GM18526 (cell line): ENCODE data around the gene LMF1.

Experiments used
- POLR2A ChIP-seq: IDR thresholded peaks from 3 replicates; pipeline ENCODE4 v1.6.1; 2011; ENCODE audit not compliant: insufficient read length; ENCODE audit errors: extremely low read depth

Gene LMF1

GRCh38 chr16:971981-972315 lies 1.2 kb upstream of the LMF1 start:
- no peak for TF ChIP-seq POLR2A

- TF ChIP-seq POLR2A, result no peak
Measured at GRCh38 chr16:971582-971905, 760 bp upstream of the LMF1 start.

GRCh38 chr16:970386-970765 lies 408 bp downstream of the LMF1 start:
- no peak for TF ChIP-seq POLR2A

GRCh38 chr16:969508-970385 lies 1.0 kb downstream of the LMF1 start:
- TF ChIP-seq POLR2A, result no peak

GRCh38 chr16:968620-969019 lies 2.2 kb downstream of the LMF1 start:
- no peak for TF ChIP-seq POLR2A

GRCh38 chr16:967546-968295 lies 3.1 kb downstream of the LMF1 start:
- no peak for TF ChIP-seq POLR2A

- TF ChIP-seq POLR2A, result no peak
Measured at GRCh38 chr16:967077-967541, 3.7 kb downstream of the LMF1 start.

GRCh38 chr16:966505-966904 lies 4.3 kb downstream of the LMF1 start:
- no peak for TF ChIP-seq POLR2A

- TF ChIP-seq POLR2A, result no peak
Measured at GRCh38 chr16:966035-966434, 4.7 kb downstream of the LMF1 start.

- TF ChIP-seq POLR2A, result no peak
Measured at GRCh38 chr16:965487-965886, 5.3 kb downstream of the LMF1 start.

GRCh38 chr16:965036-965395 lies 5.8 kb downstream of the LMF1 start:
- no peak for TF ChIP-seq POLR2A

GRCh38 chr16:964356-965035 lies 6.3 kb downstream of the LMF1 start:
- TF ChIP-seq POLR2A, result no peak

GRCh38 chr16:963913-964312 lies 6.9 kb downstream of the LMF1 start:
- TF ChIP-seq POLR2A, result no peak

GRCh38 chr16:962901-963814 lies 7.6 kb downstream of the LMF1 start:
- no peak for TF ChIP-seq POLR2A

- TF ChIP-seq POLR2A, result no peak
Measured at GRCh38 chr16:962366-962765, 8.4 kb downstream of the LMF1 start.
